SK-N-SH (cell line): ENCODE data around the gene PLXNB3. TPM values are rescaled to one million over a fixed set of nuclear protein-coding genes. Genes with fewer than 3 reads are reported as not detected.

Experiments
- CTCF ChIA-PET: fragments of 300-600, 350-600 bp; formaldehyde crosslinking; extraction: SDS; loops from one replicate; lab custom pipeline; 2021; lab: Yijun Ruan, JAX
- POLR2A ChIA-PET: fragments of 350-600 bp; sonication (Branson Sonifier 250); formaldehyde crosslinking; extraction: SDS; loops from one replicate; lab custom pipeline; 2020; ENCODE audit warnings: antibody characterized with exemption, inconsistent platforms; lab: Yijun Ruan, JAX
- DNase-seq: peaks from one replicate; pipeline ENCODE4 v3.0.0; 2012
- H2AFZ ChIP-seq: fragments of 200-600 bp; sonication (generic); 2 replicates; pipeline ENCODE4 v1.8.1; 2016; ENCODE audit warnings: antibody characterized with exemption, mild to moderate bottlenecking, low read depth
- H3F3A ChIP-seq: fragments of 200-600 bp; sonication (generic); replicated peaks from 2 replicates; pipeline ENCODE3; 2016; ENCODE audit warnings: antibody characterized with exemption, mild to moderate bottlenecking; ENCODE audit not compliant: insufficient read depth
- H3K27ac ChIP-seq, 2 experiments: fragments of 200-500 bp in 1 of 2; fragments of 200-600 bp in 1 of 2; sonication (Bioruptor generic) in 1 of 2; sonication (generic), shearing (Covaris generic) in 1 of 2; 2 replicates each; pipeline versions ENCODE4 v1.5.1 to v1.6.1; 2014 to 2016; ENCODE audit warnings: low read depth in 2 of 2, inconsistent platforms in 1 of 2, low read length in 1 of 2, mild to moderate bottlenecking in 1 of 2, mixed read lengths in 1 of 2
- H3K27me3 ChIP-seq: fragments of 200-600 bp; sonication (generic), shearing (Covaris generic); 2 replicates; pipeline ENCODE4 v1.6.1; 2016; ENCODE audit warnings: mixed run types; ENCODE audit not compliant: insufficient read depth
- H3K36me3 ChIP-seq, 2 experiments: fragments of 200-500 bp in 1 of 2; fragments of 200-600 bp in 1 of 2; sonication (Bioruptor generic) in 1 of 2; sonication (generic) in 1 of 2; replicated peaks in 1 of 2; 2 replicates each; pipeline versions ENCODE3 to v1.5.1; 2014 to 2016; ENCODE audit warnings: low read length in 1 of 2, mild to moderate bottlenecking in 1 of 2; ENCODE audit not compliant: insufficient read depth in 2 of 2, control insufficient read depth in 1 of 2
- H3K4me1 ChIP-seq, 2 experiments: fragments of 200-500 bp in 1 of 2; fragments of 200-600 bp in 1 of 2; sonication (Bioruptor generic) in 1 of 2; sonication (generic), shearing (Covaris generic) in 1 of 2; 2 replicates each; pipeline versions ENCODE4 v1.5.1 to v1.6.1; 2014 to 2016; ENCODE audit warnings: low read depth in 1 of 2, low read length in 1 of 2, mixed run types in 1 of 2; ENCODE audit not compliant: insufficient read depth in 2 of 2, control insufficient read depth in 1 of 2
- H3K4me2 ChIP-seq: fragments of 200-600 bp; sonication (generic), shearing (Covaris generic); 2 replicates; pipeline ENCODE4 v1.6.1; 2017; ENCODE audit warnings: mixed run types
- H3K4me3 ChIP-seq, 2 experiments: fragments of 200-500 bp in 1 of 2; fragments of 200-600 bp in 1 of 2; sonication (Bioruptor generic) in 1 of 2; sonication (generic), shearing (Covaris generic) in 1 of 2; 2 replicates each; pipeline versions ENCODE4 v1.5.1 to v1.8.1; 2014 to 2016; ENCODE audit warnings: low read depth in 2 of 2, inconsistent platforms in 1 of 2, low read length in 1 of 2, mild to moderate bottlenecking in 1 of 2, mixed read lengths in 1 of 2, moderate library complexity in 1 of 2
- H3K79me2 ChIP-seq: fragments of 200-600 bp; sonication (generic); 2 replicates; pipeline ENCODE4 v1.8.1; 2017; ENCODE audit warnings: mild to moderate bottlenecking; ENCODE audit not compliant: insufficient read depth
- H3K9ac ChIP-seq: fragments of 200-600 bp; sonication (generic); 2 replicates; pipeline ENCODE4 v1.6.1; 2017; ENCODE audit warnings: mixed run types
- H3K9me2 ChIP-seq: fragments of 200-600 bp; sonication (generic); 2 replicates; pipeline ENCODE4 v1.6.1; 2017; ENCODE audit warnings: mixed run types
- H3K9me3 ChIP-seq: fragments of 200-600 bp; sonication (generic); 2 replicates; pipeline ENCODE4 v1.6.1; 2017; ENCODE audit warnings: mixed run types, mild to moderate bottlenecking, moderate library complexity
- H4K20me1 ChIP-seq: fragments of 200-600 bp; sonication (generic); 2 replicates; pipeline ENCODE4 v1.6.1; 2017; ENCODE audit warnings: mild to moderate bottlenecking, mixed run types; ENCODE audit not compliant: insufficient read depth
- CHD2 ChIP-seq: fragments of 150-350 bp; IDR thresholded peaks from 2 replicates; pipeline ENCODE4 v1.6.1; 2018; ENCODE audit warnings: low read length; ENCODE audit not compliant: partially characterized antibody
- CTCF ChIP-seq: fragments of 200-600 bp; sonication (generic); IDR thresholded peaks from 2 replicates; pipeline ENCODE4 v1.6.1; 2017; ENCODE audit warnings: antibody characterized with exemption, mild to moderate bottlenecking, moderate library complexity
- EP300 ChIP-seq, 2 experiments: IDR thresholded peaks; 2 replicates each; pipeline versions ENCODE4 v1.4.0 to v1.6.1; 2012; ENCODE audit warnings: borderline replicate concordance in 1 of 2, low read depth in 1 of 2, low read length in 1 of 2
- FOXJ3 ChIP-seq: sonication (generic); formaldehyde crosslinking; IDR thresholded peaks from 2 replicates; pipeline ENCODE4 v1.5.1; 2020; ENCODE audit warnings: mild to moderate bottlenecking, missing genetic modification reagents
- FOXM1 ChIP-seq: IDR thresholded peaks from 2 replicates; pipeline ENCODE4 v1.4.0; 2012; ENCODE audit warnings: low read depth, mild to moderate bottlenecking
- GABPA ChIP-seq: IDR thresholded peaks from 2 replicates; pipeline ENCODE4 v1.4.0; 2012; ENCODE audit warnings: low read depth, mild to moderate bottlenecking
- MXI1 ChIP-seq: IDR thresholded peaks from 2 replicates; pipeline ENCODE4 v1.6.1; 2012; ENCODE audit warnings: mild to moderate bottlenecking, low read depth, low read length, improper control_type of control experiment
- NFIC ChIP-seq: IDR thresholded peaks from 2 replicates; pipeline ENCODE4 v1.4.0; 2012; ENCODE audit warnings: borderline replicate concordance
- NRF1 ChIP-seq: IDR thresholded peaks from 2 replicates; pipeline ENCODE4 v1.6.1; 2012; ENCODE audit warnings: low read depth, mild to moderate bottlenecking, low read length
- RAD21 ChIP-seq: IDR thresholded peaks from 2 replicates; pipeline ENCODE4 v1.6.1; 2012; ENCODE audit warnings: mild to moderate bottlenecking, low read length
- RFX5 ChIP-seq: IDR thresholded peaks from 2 replicates; pipeline ENCODE4 v1.6.1; 2012; ENCODE audit warnings: mild to moderate bottlenecking, improper control_type of control experiment, low read length
- SIN3A ChIP-seq: IDR thresholded peaks from 2 replicates; pipeline ENCODE4 v1.6.1; 2012; ENCODE audit warnings: low read depth, mild to moderate bottlenecking, low read length, moderate library complexity, borderline replicate concordance
- SMC3 ChIP-seq: IDR thresholded peaks from 2 replicates; pipeline ENCODE4 v1.6.1; 2012; ENCODE audit warnings: low read depth, low read length, improper control_type of control experiment
- WGBS: methylation state at CpG from one replicate; pipeline ENCODE4 v1.1.6; 2017; ENCODE audit warnings: low lambda C conversion rate; 5-methylcytosine and 5-hydroxymethylcytosine counted together
- polyA plus RNA-seq, 3 experiments: library from polyadenylated mRNA; depleted of rRNA; stranded (reverse); fragments of >200 nt; gene quantifications; 2 replicates each; pipeline ENCODE4 v1.2.3, GENCODE V29; 2012

PLXNB3 gene
- polyA plus RNA-seq, 1 of the 3 experiments (the other 2 are of a cell fraction), result 15.5 TPM

GRCh38 chrX:153774576-153775292 is 10.7 kb downstream of the PLXNB3 start:
- Histone ChIP-seq H3K9me3 (no peaks in the 10 kb centered on the region), H3K27me3 (no peaks in the 10 kb centered on the region), H3K27ac (no peak overlapping the region), H3F3A (no peaks in the 10 kb centered on the region), H3K4me2 (no peak overlapping the region), H3K4me3 (no peak overlapping the region), H4K20me1 (no peaks in the 10 kb centered on the region), H2AFZ (no peak overlapping the region), H3K4me1 (no peaks in the 10 kb centered on the region; a peak in 1 of 4 replicates), H3K36me3 (peaks cover 0 to 4% of the 10 kb centered on the region in 2 experiments), H3K9me2 (no peaks in the 10 kb centered on the region), H3K9ac (no peak overlapping the region), H3K79me2 (no peaks in the 10 kb centered on the region)
- CTCF ChIA-PET, result interaction anchor here (1.1 to 1.3 kb wide), 2 partner anchors 149 to 172 kb away, joined by 3 read pairs; no protein-coding TSS in a partner anchor
- peak; percentile 33 for DNase-seq
- no peak for TF ChIP-seq RAD21
- TF ChIP-seq GABPA, result no peak
- TF ChIP-seq FOXJ3 (CRISPR knock-in tag), result no peak
- no peak for TF ChIP-seq CHD2
- no peak for TF ChIP-seq NRF1
- WGBS, result 52% methylated on average over 13 of the region's 37 CpGs
- POLR2A ChIA-PET, result no interaction called here

GRCh38 chrX:153775293-153776119 is 11.5 kb downstream of the PLXNB3 start:
- ChIA-PET CTCF (interaction anchor here (1.1 to 1.3 kb wide), 2 partner anchors 148 to 172 kb away, joined by 3 read pairs; no protein-coding TSS in a partner anchor), POLR2A (no interaction called here)
- Histone ChIP-seq H3K27me3 (no peaks in the 10 kb centered on the region), H4K20me1 (no peaks in the 10 kb centered on the region), H3K9ac (no peak overlapping the region), H3K9me2 (no peaks in the 10 kb centered on the region), H3K4me2 (no peak overlapping the region), H3K27ac (no peak overlapping the region), H3K9me3 (no peaks in the 10 kb centered on the region), H3K79me2 (no peaks in the 10 kb centered on the region), H3K4me1 (peaks cover 0 to 6% of the 10 kb centered on the region in 2 experiments; a peak in 1 of 4 replicates), H3K4me3 (no peak overlapping the region), H2AFZ (no peak overlapping the region), H3K36me3 (peaks cover 0 to 4% of the 10 kb centered on the region in 2 experiments), H3F3A (no peaks in the 10 kb centered on the region)
- WGBS, result 65% methylated on average over 18 of the region's 42 CpGs
- TF ChIP-seq SIN3A, result no peak
- peak; percentile 28 for DNase-seq

- no peaks in the 10 kb centered on the region for H3K36me3 ChIP-seq
- no peak overlapping the region for H3K4me3 ChIP-seq
- H3K9ac ChIP-seq, result no peak overlapping the region
- no peaks in the 10 kb centered on the region for H3K79me2 ChIP-seq
- no peaks in the 10 kb centered on the region for H3K9me3 ChIP-seq
- no peak for DNase-seq
- H3K9me2 ChIP-seq, result no peaks in the 10 kb centered on the region
- CTCF ChIA-PET, result no interaction called here
- no peaks in the 10 kb centered on the region for H3F3A ChIP-seq
- H3K4me2 ChIP-seq, result no peak overlapping the region
- H4K20me1 ChIP-seq, result no peaks in the 10 kb centered on the region
- TF ChIP-seq CTCF, result no peak
- TF ChIP-seq NFIC, result no peak
- TF ChIP-seq EP300 (IDR thresholded peaks at IDR 0.05; ENCODE audit: borderline replicate concordance in 1 of 2, low read depth in 1 of 2, low read length in 1 of 2), result no peak
- TF ChIP-seq MXI1, result no peak
- no peak for TF ChIP-seq FOXM1
- no peak for TF ChIP-seq FOXJ3 (CRISPR knock-in tag)
- TF ChIP-seq SMC3, result no peak
- no peak for TF ChIP-seq RFX5
- H3K4me1 ChIP-seq, result peaks cover 0 to 7% of the 10 kb centered on the region in 2 experiments; a peak in 1 of 4 replicates
- H3K27ac ChIP-seq, result no peak overlapping the region
- no peak overlapping the region for H2AFZ ChIP-seq
- no peaks in the 10 kb centered on the region for H3K27me3 ChIP-seq
- 64% methylated on average over 20 of the region's 20 CpGs for WGBS
- POLR2A ChIA-PET, result no interaction called here
These were observed 12.1 kb downstream of the PLXNB3 start for GRCh38 chrX:153776120-153776599.
